Inflammatory macrophage treated with lipopolysaccharide for 4 hours (primary cell): ENCODE data around the gene MYL9.

Experiments
- DNase-seq: peaks from one replicate; pipeline ENCODE4 v3.0.0-alpha.2; 2020

Gene MYL9

DNA sequence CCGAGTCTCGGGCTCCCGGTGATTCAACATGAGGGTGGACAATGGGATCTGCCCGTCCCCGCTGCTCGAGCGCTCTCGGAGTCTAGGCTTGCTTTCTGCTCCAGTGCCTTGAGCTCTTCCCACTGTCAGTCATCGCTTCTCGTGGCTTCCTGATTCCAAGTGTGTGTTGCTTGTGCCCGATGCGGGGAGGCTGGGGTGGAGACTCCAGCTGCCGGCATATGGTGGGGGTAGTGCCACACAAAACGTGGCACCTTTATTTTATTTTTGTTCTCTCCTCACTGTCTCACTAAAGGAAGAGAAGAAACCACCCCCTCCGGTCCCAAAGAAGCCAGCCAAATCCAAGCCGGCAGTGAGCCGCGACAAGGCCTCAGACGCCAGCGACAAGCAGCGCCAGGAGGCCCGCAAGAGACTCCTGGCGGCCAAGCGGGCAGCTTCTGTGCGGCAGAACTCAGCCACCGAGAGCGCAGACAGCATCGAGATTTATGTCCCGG, 14.8 kb upstream of the MYL9 start:
- no peak for DNase-seq

DNA sequence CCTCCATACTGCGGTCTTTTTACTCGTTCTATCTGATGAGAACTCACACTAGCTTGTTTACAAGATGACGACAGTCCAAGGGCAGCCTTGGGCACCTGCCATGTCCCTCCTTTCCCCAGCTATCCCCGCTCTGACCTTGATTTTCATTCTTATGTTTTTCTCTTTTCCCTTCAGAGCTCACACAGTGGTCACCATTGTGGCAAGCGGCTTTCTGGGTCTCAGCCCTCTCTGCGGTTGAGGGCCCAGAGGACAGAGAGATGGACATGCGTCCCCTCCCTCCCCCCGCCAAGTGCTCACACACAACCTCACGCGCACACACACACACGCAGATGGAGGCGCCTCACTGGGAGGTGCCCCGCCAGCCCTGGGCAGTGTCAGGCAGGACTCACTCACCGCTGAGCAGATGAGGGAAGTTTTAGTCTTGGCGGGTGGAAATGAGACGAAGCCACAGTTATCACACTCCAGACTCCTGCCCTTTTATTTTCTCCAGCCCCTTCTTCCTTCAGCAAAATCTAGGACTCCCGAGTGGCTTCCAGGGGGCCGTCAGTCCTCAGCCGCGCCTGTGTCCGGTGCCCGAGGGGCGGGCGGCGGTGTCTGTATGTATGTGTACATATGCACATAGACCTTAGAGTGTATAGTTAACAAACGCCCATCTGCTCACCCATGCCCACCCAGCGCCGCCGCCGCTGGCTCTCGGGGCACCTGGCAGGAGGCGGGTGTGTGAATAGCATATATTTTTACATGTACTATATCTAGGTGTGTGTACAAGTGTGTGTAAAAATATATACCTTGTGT, 13.8 kb upstream of the MYL9 start:
- no peak for DNase-seq

DNA sequence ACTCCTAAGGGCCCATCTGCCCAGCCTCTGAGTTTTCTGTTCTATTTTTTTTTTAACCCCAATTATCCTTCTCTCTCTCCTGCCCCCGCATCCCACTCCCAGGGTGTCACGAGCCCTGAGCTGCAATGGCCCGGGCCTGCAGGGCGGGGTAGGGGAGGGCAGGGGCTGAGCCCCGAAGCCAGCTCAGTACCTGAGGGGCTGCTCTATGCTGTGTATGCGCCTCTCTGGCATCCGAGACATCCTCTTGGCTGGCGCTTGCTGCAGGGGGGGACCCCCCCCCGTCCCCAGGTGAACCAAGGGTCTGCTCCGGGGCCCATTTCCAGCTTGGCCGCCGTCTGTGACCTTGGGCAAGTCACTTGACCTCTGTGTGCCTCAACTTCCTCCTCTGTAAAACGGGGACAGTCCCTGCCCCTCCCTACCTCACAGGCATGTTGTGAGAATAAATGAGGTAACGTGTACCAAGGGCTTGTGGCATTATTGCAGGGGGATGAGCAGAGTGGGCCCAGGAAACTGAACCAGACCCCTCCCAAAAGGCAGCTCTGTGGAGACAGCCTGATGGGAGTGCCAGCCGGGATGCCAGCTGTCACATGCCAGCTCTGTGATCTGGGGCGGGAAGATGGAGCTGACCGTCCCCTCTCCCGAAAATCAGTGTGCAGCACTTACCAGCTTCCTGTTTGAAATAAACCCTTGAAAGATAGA, 13.0 kb upstream of the MYL9 start:
- no peak for DNase-seq

DNA sequence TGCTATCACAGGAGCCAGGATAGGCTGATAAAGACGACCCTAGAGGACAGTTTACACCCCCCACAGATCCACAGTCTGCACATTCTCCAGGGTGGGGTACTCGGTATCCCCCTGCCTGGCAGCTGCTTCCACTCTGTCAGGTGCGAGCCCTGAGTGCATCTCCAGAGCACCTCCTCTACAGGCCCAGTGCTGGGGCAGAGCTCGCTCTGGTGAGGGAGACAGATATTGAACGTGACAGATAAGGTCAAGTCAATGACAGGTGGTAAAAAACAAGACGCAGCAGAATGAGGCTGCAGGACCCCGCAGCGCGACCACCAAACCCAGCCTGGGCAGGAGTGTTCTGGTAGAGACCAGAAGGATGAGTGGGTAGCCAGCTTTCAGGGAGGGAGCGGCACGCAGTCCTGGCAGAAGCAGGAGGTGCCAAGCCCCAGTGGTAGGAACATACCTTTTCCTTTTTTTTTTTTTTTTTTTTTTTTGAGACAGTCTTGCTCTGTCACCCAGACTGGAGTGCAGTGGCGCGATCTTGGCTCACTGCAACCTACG, 12.4 kb upstream of the MYL9 start:
- DNase-seq = no peak

DNA sequence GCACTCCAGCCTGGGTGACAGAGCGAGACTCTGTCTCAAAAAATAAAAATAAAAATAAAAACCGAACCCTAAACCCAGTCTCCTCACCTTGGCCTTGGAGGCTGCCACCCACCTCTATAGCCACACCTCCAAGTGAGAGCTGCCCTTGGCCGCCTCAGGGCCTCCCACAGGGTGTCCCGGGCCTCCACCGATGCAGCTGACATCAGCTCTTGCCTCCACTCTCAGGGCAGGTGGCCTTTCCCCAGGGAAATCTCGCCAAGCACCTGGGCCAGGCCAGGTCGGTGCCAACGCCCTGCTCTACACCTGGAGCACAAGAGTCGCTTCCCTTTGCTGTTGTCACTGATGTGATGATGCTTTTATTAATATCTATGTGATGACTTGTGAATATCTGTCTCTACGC, 8.9 kb upstream of the MYL9 start:
- no peak for DNase-seq

DNA sequence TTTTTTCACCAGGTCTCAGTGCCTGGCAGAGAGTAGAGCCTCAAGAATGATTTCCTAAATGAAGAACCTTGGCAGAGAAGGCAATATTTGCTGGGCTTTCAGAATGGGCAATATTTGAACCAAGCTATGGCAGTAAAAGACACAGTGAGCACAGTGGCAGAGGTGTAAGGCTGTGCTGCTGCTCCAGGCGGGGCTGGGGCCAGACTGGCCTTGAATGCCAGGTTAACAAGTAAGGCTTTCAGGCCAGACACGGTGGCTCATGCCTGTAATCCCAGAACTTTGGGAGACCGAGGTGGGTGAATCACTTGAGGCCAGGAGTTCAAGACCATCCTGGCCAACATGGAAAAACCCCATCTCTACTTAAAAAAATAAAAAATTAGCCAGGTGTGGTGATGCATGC, 8.5 kb upstream of the MYL9 start:
- DNase-seq = no peak

DNA sequence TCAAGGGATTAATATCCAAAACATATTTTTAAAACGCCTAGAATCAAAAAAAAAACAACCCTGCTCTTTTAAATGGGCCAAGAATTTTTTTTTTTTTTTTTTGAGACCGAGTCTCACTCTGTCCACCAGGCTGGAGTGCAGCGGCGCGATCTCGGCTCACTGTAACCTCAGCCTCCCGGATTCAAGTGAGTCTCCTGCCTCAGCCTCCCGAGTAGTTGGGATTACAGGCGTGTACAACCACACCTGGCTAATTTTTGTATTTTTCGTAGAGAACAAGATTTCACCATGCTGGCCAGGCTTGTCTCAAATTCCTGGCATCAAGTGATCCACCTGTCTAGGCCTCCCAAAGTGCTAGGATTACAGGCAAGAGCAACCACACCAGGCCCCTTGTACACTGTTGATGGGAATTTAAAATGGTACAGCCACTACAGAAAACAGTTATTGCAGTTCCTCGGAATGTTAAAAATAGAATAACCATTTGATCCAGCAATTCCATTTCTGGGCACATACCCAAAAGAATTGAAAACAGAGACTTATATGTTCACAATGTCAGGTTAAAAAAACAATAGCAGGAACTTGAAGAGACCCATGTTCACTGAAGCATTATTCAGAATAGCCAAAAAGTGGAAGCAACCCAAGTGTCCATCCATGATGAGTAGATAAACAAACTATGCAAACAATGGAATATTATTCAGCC, 3.1 kb upstream of the MYL9 start:
- DNase-seq = no peak

DNA sequence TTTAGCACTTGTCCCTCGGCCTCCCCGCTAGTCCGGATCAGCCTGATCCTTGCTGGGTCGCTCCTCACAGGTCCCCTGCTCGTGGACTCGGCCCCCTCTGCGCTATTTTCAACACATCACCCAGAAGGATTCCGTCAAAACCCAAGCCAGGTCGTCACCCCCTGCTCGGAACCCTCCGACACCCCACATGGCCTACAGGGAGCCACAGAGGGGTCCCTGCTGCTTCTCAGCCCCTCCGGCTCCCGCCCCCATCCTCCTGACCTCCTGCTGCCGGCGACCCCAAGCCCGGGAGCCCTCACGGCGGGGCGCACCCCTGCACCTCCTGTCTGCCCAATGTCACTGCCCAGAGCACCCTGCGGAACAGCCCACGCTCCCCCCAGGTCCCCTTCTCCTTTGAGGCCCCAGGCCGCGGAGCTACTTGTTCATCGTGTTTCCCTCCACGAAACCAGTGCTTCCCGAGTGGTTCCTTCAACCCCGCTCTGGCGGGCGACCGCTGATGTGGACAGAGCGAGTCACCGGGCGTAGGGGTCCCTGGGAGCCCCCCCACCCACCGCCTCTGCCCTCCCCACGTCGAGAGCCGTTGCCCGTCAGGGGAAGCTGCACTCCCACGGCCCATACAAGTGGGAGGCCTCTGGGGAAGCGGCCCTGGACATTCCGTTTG, 638 bp upstream of the MYL9 start:
- peak; percentile 9 for DNase-seq

DNA sequence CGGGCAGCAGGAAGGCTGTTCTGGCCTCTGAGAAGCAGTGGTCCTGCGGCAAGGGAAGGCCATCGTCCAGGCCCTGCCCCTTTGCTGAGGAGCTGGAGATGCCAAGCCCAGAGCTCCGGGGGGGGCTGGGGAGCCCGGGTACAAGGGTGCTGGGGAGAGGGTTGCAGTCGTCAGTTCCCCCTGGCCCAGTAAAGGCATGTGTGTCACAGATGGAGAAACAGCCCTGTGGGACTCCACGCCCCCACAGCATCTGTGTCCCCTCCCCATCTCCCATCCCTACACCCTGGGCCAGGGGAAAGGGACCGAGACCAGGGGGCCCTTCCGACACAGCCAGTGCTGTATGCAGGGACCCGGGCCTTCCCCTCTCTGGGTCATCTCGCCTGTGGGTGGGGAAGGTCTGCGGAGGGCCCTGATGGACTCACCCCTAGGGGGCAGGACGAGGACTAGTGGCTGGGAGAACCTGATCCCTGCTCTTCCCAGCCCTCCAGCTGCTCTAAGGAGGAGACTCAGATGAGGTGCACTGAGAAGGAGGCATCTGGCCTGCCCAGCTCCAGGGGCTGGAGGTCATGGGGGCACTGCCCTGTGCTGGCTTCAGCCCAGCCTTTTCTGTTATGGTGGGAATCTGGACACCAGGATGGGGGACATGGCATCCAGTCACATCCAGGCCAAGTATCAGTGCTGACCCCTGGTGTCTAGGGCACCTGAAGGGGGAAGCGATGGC, 609 bp downstream of the MYL9 start:
- DNase-seq = peak; percentile 19

DNA sequence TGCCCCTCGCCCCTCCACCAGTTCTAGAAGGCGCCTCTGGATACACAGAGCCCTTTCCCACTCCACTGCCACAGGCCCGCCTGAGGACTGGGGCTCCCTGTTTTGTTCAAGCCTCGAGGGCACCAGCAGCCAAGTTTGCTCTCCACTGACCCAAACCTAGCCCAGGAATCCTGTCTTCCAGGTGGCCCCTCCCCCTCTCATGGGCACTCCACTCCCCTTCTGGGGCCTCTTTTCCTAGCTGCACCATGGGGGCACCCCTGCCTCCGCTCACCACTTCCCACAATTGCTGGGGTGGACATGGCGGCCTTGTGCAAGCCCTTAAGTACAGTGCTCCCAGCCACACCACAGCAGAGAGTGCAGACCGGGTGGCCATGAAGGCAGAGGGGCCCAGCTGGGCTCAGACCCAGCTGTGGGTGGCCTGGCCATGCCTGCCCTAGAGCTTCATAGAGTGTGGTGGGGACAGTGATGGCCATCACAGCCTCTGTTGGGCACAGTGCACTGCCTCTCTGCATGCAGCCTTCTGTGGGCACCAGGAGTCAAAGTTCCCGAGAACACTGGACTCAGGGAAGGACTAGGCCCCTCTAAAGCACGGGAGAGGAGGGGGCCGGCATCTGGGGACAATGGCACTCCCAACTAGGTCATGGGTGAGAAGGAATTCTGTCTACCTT, 1.3 kb downstream of the MYL9 start:
- DNase-seq = no peak

DNA sequence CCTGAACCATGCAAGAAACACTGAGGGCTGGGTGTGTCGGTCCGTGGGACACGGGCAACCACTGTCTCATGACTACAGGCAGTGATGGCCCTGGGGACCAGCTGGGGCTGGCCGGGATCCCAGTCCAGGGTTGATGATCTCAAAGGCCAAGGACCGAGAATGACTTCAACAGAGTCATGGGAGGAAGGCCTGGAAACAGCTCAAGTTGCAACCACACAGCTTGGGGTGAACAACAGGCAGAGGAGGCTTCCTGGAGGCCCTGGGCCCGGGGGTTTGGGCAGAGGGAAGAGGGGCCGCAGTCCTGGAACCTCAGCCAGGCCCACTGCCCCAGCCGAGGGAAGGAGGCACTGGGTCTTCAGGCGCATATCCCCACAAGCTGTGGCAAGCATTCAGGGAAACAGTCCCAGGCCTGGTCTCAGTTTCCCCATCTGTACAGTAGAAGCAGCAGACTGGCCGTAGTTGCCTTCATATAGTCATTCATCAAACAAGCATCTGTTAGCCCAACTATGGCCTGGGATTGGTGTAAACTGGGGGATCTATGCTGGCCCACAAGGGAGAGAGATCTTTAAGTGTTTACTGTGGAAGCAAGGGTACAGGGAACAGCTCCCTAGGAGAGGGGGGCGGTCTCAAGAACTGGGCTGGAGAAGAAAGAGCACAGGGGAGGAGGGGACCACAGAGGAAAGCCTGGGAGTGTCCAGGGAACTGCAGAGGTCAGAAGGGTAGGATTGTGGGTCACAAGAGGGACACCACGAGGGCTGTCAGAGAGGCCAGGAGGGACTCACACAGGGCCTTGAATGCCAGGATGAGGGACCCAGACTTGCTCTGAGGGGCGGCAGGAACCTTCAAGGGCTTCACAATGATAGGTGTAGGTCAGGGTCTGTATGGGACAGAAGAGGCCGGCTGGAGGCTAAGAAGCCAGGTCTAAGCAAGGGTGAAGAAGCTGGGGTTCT, 2.1 kb downstream of the MYL9 start:
- peak; percentile 59 for DNase-seq

DNA sequence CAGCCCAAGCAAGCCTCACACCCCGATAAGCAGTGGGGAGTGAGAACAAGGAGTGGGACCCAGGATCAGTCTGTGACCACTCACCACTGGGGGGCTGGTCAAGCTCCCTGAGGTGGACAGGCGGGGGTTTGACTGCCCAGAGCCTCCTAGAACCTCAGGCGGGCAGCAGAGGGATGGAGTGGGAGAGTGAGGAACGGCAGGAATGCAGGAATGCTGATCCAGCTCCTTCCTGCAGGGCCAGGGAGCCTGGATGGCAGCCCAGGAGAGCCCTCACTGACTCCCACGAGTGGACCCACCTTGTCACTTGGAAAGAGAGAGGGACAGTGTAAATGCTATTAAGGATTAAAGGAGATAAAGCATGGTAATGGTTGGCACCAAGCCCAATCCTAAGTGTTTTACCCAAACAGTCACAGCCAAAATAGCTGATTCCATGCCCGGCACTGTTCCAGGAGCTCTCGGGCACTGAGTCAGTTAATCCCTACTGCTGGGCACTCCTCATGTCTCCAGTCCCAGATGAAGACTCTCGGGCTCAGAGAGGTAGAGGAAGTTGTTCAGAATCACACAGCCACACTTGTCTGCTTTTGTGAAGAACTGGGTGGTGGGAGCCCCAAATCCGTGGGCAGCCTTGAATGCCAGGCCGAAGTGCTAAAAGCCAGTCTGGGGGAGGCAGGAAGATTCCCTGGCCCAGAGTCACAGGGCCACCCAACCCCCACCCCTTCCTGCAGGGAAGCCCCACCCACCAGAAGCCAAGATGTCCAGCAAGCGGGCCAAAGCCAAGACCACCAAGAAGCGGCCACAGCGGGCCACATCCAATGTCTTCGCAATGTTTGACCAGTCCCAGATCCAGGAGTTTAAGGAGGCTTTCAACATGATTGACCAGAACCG, 3.1 kb downstream of the MYL9 start:
- DNase-seq = no peak

DNA sequence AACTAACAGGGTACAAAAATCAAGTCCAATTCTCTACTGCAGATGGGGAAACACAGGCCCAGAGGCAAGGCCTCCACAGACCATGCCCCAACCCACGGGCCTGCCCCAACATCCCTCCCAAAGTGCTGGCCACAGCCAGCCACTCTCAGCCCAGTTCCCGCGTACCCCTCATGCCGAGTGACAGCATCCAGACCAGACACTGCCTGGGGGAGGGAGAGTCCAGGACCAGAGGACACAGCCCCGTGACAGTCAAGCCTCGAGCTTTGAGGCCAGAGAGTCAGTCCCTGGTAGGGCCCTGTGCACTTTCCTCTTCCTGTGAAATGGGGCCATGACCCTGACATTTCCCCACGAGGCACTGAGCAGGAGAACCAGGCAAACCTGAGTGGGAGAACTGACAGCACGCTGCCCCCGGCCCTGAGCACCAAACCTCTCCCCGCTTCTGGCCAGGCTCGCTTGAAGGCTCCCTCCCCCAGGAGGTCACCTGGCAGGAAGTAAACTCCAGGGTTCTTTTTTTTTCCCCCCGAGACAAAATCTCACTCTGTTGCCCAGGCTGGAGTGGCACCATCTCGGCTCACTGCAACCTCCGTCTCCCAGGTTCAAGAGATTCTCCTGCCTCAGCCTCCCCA, 4.9 kb downstream of the MYL9 start:
- DNase-seq = no peak

DNA sequence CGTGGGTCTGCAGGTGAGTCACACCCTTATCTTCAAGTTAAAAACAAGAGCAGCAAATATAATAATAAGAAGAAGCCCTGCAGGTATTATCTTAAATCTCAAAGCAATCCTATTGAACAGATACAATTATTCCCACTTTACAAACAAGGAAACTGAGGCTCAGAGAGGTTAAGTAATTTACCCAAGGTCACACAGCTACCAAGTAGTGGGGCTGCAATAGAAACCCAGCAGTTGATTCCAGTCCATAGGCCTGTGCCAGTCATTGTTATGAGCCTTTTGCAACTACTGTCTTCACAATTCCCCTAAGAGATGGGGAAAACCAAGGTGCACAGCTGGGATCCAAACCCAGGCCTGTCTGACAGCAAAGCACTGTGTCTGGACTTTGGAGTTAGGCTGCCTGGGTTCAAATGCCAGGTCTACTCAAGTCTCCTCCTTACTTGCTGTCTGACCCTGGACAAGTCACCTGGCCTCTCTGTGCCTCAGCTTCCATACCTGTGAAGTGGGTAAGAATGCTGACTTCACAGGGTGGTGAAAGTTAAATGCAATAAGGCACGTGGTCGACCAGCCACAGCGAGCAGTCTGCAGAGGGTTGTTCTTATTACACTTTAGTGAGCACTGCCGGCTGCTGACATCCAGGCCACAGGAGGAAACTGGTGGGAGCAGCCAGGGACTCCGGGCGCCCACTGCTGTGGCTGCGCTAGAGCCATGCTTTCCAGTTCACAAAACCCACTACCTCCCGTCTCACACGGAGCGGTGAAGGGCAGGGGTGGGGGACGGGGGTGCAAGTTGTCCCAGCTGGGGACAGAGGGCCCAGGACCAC, 6.1 kb downstream of the MYL9 start:
- DNase-seq = no peak

DNA sequence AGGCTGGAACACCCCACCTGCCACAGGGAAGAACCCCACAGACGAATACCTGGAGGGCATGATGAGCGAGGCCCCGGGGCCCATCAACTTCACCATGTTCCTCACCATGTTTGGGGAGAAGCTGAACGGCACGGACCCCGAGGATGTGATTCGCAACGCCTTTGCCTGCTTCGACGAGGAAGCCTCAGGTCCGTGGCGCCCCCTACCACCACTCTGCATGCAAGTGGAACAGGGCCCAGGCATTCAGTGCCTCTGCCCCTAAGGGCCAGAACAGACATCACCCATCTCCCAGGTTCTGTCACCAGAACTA, 6.6 kb downstream of the MYL9 start:
- no peak for DNase-seq

DNA sequence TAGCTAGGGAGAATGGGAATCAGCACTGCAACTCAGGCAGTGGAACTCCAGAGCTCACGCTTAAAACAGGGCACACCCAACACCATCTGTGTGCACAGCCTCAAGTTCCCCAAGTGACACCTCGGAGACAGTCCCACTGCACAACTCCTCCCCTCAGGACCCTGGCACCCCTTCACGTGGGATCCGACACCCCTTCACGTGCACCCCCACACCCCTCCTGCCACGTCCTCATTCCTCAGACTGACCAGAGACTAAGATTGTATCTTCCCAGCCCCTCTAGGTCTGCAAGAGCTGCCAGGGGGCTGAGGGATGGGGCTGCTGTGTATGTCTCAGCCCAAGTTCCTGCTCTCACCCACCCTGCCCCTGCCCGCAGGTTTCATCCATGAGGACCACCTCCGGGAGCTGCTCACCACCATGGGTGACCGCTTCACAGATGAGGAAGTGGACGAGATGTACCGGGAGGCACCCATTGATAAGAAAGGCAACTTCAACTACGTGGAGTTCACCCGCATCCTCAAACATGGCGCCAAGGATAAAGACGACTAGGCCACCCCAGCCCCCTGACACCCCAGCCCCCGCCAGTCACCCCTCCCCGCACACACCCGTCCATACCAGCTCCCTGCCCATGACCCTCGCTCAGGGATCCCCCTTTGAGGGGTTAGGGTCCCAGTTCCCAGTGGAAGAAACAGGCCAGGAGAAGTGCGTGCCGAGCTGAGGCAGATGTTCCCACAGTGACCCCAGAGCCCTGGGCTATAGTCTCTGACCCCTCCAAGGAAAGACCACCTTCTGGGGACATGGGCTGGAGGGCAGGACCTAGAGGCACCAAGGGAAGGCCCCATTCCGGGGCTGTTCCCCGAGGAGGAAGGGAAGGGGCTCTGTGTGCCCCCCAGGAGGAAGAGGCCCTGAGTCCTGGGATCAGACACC, 7.6 kb downstream of the MYL9 start:
- DNase-seq = no peak

DNA sequence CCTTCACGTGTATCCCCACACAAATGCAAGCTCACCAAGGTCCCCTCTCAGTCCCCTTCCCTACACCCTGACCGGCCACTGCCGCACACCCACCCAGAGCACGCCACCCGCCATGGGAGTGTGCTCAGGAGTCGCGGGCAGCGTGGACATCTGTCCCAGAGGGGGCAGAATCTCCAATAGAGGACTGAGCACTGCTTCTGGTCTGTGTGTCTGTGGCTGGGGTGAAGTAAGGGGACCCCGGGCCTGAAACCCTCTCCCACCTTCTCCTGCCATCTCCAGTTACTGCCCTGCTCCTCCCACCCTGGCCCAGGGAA, 8.3 kb downstream of the MYL9 start:
- no peak for DNase-seq
